ENCODE measurements around the gene EPHA8. TPM values are rescaled to one million over a fixed set of nuclear protein-coding genes. Genes with fewer than 3 reads are reported as not detected.

The EPHA8 gene
- total and polyA plus RNA-seq, 8 donors = not detected

- Histone ChIP-seq H3K4me3 (no peak overlapping the region), H3K27me3 (peaks cover 14 to 91% (median 52%) of the 10 kb centered on the region in 3 donors)
- intact Hi-C loops (cut with DNase I; ENCODE audit: low total_unique reads) = no loop called here
Observed at GRCh38 chr1:22567197-22567596, 3.9 kb downstream of the EPHA8 start.

GRCh38 chr1:22567994-22568393 lies 4.7 kb downstream of the EPHA8 start:
- peaks cover 8 to 91% (median 44%) of the 10 kb centered on the region in 3 donors for H3K27me3 ChIP-seq
- 65 to 76% (median 71%) methylated on average over 6 of the region's 6 CpGs for WGBS, 5 donors
- H3K4me1 ChIP-seq = peaks cover 0 to 8% (median 0%) of the 10 kb centered on the region in 4 donors
- intact Hi-C loops (cut with DNase I; ENCODE audit: low total_unique reads) = no loop called here
- no peak overlapping the region for H3K4me3 ChIP-seq
- no peaks in the 10 kb centered on the region for H3K9me3 ChIP-seq
- TF ChIP-seq POLR2AphosphoS5 (IDR thresholded peaks at IDR 0.05) = no peak
- TF ChIP-seq EP300 (IDR thresholded peaks at IDR 0.05) = no peak
- no peak for TF ChIP-seq CTCF (IDR thresholded peaks at IDR 0.05)
- no peak for TF ChIP-seq POLR2A (IDR thresholded peaks at IDR 0.05)
- no peak for DNase-seq
- H3K27ac ChIP-seq = no peak overlapping the region
- H3K36me3 ChIP-seq = no peaks in the 10 kb centered on the region

More at GRCh38 chr1:22567197-22567596, 3.9 kb downstream of the EPHA8 start:
- peaks cover 0 to 10% (median 0%) of the 10 kb centered on the region in 4 donors for H3K4me1 ChIP-seq
- DNase-seq = no peak
- H3K9me3 ChIP-seq = no peaks in the 10 kb centered on the region
- TF ChIP-seq POLR2A (IDR thresholded peaks at IDR 0.05) (no peak), EP300 (IDR thresholded peaks at IDR 0.05) (no peak), CTCF (IDR thresholded peaks at IDR 0.05) (no peak), POLR2AphosphoS5 (IDR thresholded peaks at IDR 0.05) (no peak)
- H3K27ac ChIP-seq = no peak overlapping the region
- 39 to 50% (median 47%) methylated on average over 8 to 14 of the region's 14 CpGs for WGBS, 5 donors
- H3K36me3 ChIP-seq = no peaks in the 10 kb centered on the region

- intact Hi-C loops (cut with DNase I; ENCODE audit: low total_unique reads) = no loop called here
- WGBS, 5 donors = 78 to 91% (median 82%) methylated on average over 7 of the region's 7 CpGs
- Histone ChIP-seq H3K27ac (no peak overlapping the region), H3K36me3 (no peaks in the 10 kb centered on the region), H3K9me3 (no peaks in the 10 kb centered on the region), H3K4me3 (no peak overlapping the region), H3K4me1 (no peaks in the 10 kb centered on the region), H3K27me3 (peaks cover 4 to 94% (median 39%) of the 10 kb centered on the region in 3 donors)
- no peak for DNase-seq
- TF ChIP-seq EP300 (IDR thresholded peaks at IDR 0.05) (no peak), POLR2A (IDR thresholded peaks at IDR 0.05) (no peak), POLR2AphosphoS5 (IDR thresholded peaks at IDR 0.05) (no peak), CTCF (IDR thresholded peaks at IDR 0.05) (no peak)
Observed at GRCh38 chr1:22569269-22569668, 6.0 kb downstream of the EPHA8 start.

GRCh38 chr1:22570140-22570909 lies 7.0 kb downstream of the EPHA8 start:
- WGBS, 5 donors = 82 to 87% (median 85%) methylated on average over 31 to 34 of the region's 34 CpGs

More at GRCh38 chr1:22570140-22570909, 7.0 kb downstream of the EPHA8 start:
- H3K9me3 ChIP-seq = no peaks in the 10 kb centered on the region
- H3K4me3 ChIP-seq = no peak overlapping the region
- no peak for TF ChIP-seq CTCF (IDR thresholded peaks at IDR 0.05)
- no peak for TF ChIP-seq POLR2A (IDR thresholded peaks at IDR 0.05)
- no peak for TF ChIP-seq EP300 (IDR thresholded peaks at IDR 0.05)
- intact Hi-C loops (cut with DNase I; ENCODE audit: low total_unique reads) = no loop called here
- H3K4me1 ChIP-seq = no peaks in the 10 kb centered on the region
- H3K27ac ChIP-seq = no peak overlapping the region
- H3K36me3 ChIP-seq = no peaks in the 10 kb centered on the region
- H3K27me3 ChIP-seq = peaks cover 0 to 84% (median 29%) of the 10 kb centered on the region in 3 donors
- DNase-seq = no peak
